SK-N-SH treated with all-trans-retinoic acid at 6 μM for 48 hours (cell line): ENCODE data around the gene ZNF460.

Experiments
- CSRNP3 ChIP-seq: fragments of 250-450 bp; sonication (Bioruptor Pico); IDR thresholded peaks from 2 replicates; pipeline ENCODE4 v1.5.1; 2021; ENCODE audit warnings: mild to moderate bottlenecking, moderate library complexity
- OSR1 ChIP-seq: fragments of 250-450 bp; sonication (Bioruptor Pico); IDR thresholded peaks from 2 replicates; pipeline ENCODE4 v1.8.0; 2022; ENCODE audit warnings: moderate library complexity, mild to moderate bottlenecking, inconsistent platforms
- ZFP3 ChIP-seq: fragments of 250-450 bp; sonication (Bioruptor Pico); IDR thresholded peaks from 2 replicates; pipeline ENCODE4 v1.5.0; 2020; ENCODE audit warnings: mild to moderate bottlenecking, moderate library complexity
- ZFP30 ChIP-seq: fragments of 450-650 bp; formaldehyde crosslinking; IDR thresholded peaks from 2 replicates; pipeline ENCODE4 v1.5.0; 2022; ENCODE audit warnings: mild to moderate bottlenecking, moderate library complexity

- TF ChIP-seq ZFP30 (CRISPR knock-in tag) (no peak), OSR1 (no peak), ZFP3 (CRISPR knock-in tag) (no peak), CSRNP3 (no peak)
These were observed 47.1 kb upstream of the ZNF460 start for GRCh38 chr19:57233207-57233606.
